HepG2 (cell line): ENCODE data around the gene HK2. TPM values are rescaled to one million over a fixed set of nuclear protein-coding genes. Genes with fewer than 3 reads are reported as not detected.
A peak's percentile ranks its signal among the peaks of the same experiment; 100 is the strongest.

ENCODE experiments used
- FOXA3 ChIP-seq: IDR thresholded peaks from 2 replicates; pipeline ENCODE4 v1.6.1; 2016; ENCODE audit warnings: missing genetic modification reagents, missing compliant biosample characterization
- ISX ChIP-seq: sonication (generic); formaldehyde crosslinking; conservative IDR thresholded peaks from 2 replicates; pipeline ENCODE4 v1.5.0; 2020; ENCODE audit warnings: missing genetic modification reagents
- POGZ ChIP-seq: sonication (generic); formaldehyde crosslinking; IDR thresholded peaks from 2 replicates; pipeline ENCODE4 v1.4.0; 2020; ENCODE audit warnings: mild to moderate bottlenecking, missing genetic modification reagents
- SIX4 ChIP-seq: sonication (generic); formaldehyde crosslinking; IDR thresholded peaks from 2 replicates; pipeline ENCODE4 v1.4.0; 2020; ENCODE audit warnings: missing genetic modification reagents
- SSRP1 ChIP-seq: IDR thresholded peaks from 2 replicates; pipeline ENCODE4 v1.6.1; 2016; ENCODE audit warnings: control low read depth
- ZFP36L1 ChIP-seq: sonication (generic); formaldehyde crosslinking; IDR thresholded peaks from 2 replicates; pipeline ENCODE4 v1.8.0; 2022; ENCODE audit warnings: mild to moderate bottlenecking, missing genetic modification reagents, moderate library complexity
- ZNF253 ChIP-seq: sonication (generic); formaldehyde crosslinking; IDR thresholded peaks from 2 replicates; pipeline ENCODE4 v1.8.0; 2022; ENCODE audit warnings: mild to moderate bottlenecking, missing genetic modification reagents, borderline replicate concordance
- ZNF431 ChIP-seq: sonication (generic); formaldehyde crosslinking; IDR thresholded peaks from 2 replicates; pipeline ENCODE4 v1.9.0; 2022; ENCODE audit warnings: missing genetic modification reagents, low read depth, mild to moderate bottlenecking, borderline replicate concordance
- ZNF543 ChIP-seq: sonication (generic); formaldehyde crosslinking; IDR thresholded peaks from 2 replicates; pipeline ENCODE4 v1.4.0; 2020; ENCODE audit warnings: mild to moderate bottlenecking, missing genetic modification reagents
- ZNF550 ChIP-seq: sonication (generic); formaldehyde crosslinking; IDR thresholded peaks from 2 replicates; pipeline ENCODE4 v1.4.0; 2020; ENCODE audit warnings: mild to moderate bottlenecking, missing genetic modification reagents, borderline replicate concordance
- ZNF577 ChIP-seq: sonication (generic); formaldehyde crosslinking; IDR thresholded peaks from 2 replicates; pipeline ENCODE4 v1.4.0; 2020; ENCODE audit warnings: mild to moderate bottlenecking, low read depth, missing genetic modification reagents, borderline replicate concordance
- ZNF775 ChIP-seq: sonication (generic); formaldehyde crosslinking; IDR thresholded peaks from 2 replicates; pipeline ENCODE4 v1.4.0; 2020; ENCODE audit warnings: missing genetic modification reagents, mild to moderate bottlenecking, moderate library complexity, borderline replicate concordance
- polyA plus RNA-seq, 8 experiments: library from polyadenylated mRNA; depleted of rRNA in 3 of 8; stranded (reverse) in 7 of 8; unstranded in 1 of 8; fragments of >200 nt; fragmentation: Illumina TruSeq in 4 of 8; extraction: Trizol in 4 of 8; gene quantifications; 2 replicates each; pipeline versions ENCODE4 v1.2.1 to v1.2.3, GENCODE V29; 2011 to 2016; ENCODE audit warnings: low read depth in 4 of 8, missing spikeins in 1 of 8, mixed read lengths in 1 of 8; ENCODE audit not compliant: insufficient read depth in 1 of 8
- total RNA-seq, 5 experiments: library from RNA; depleted of rRNA; stranded (reverse); fragments of >200 nt; fragmentation: Illumina TruSeq; extraction: Trizol; gene quantifications; 2 replicates each; pipeline ENCODE4 v1.2.3, GENCODE V29; 2016; ENCODE audit warnings: low read depth in 1 of 5
- TF ChIP-seq, protein P1 (sequence below): sonication (generic); formaldehyde crosslinking; IDR thresholded peaks from 2 replicates; pipeline ENCODE4 v1.8.1; 2023; ENCODE audit warnings: mild to moderate bottlenecking, missing genetic modification reagents, borderline replicate concordance
- TF ChIP-seq, protein P2 (sequence below): sonication (generic); formaldehyde crosslinking; IDR thresholded peaks from 2 replicates; pipeline ENCODE4 v1.4.0; 2020; ENCODE audit warnings: missing genetic modification reagents
- TF ChIP-seq, protein P3 (sequence below): sonication (generic); formaldehyde crosslinking; conservative IDR thresholded peaks from 2 replicates; pipeline ENCODE4 v1.8.1; 2023; ENCODE audit warnings: missing genetic modification reagents
- TF ChIP-seq, protein P4 (sequence below): IDR thresholded peaks from 2 replicates; pipeline ENCODE4 v1.6.1; 2012; ENCODE audit warnings: low read length, improper control_type of control experiment
- TF ChIP-seq, protein P5 (sequence below): sonication (generic); formaldehyde crosslinking; IDR thresholded peaks from 2 replicates; pipeline ENCODE4 v1.8.0; 2022; ENCODE audit warnings: mild to moderate bottlenecking, missing genetic modification reagents, moderate library complexity
- TF ChIP-seq, protein P6 (sequence below): sonication (generic); formaldehyde crosslinking; IDR thresholded peaks from 2 replicates; pipeline ENCODE4 v1.5.1; 2020; ENCODE audit warnings: missing genetic modification reagents, mild to moderate bottlenecking, borderline replicate concordance

Gene HK2
- total and polyA plus RNA-seq, 2 of the 13 experiments (the other 11 are each of a cell fraction or from before 2014, with no cell fraction given): 13.2 to 101 TPM

DNA sequence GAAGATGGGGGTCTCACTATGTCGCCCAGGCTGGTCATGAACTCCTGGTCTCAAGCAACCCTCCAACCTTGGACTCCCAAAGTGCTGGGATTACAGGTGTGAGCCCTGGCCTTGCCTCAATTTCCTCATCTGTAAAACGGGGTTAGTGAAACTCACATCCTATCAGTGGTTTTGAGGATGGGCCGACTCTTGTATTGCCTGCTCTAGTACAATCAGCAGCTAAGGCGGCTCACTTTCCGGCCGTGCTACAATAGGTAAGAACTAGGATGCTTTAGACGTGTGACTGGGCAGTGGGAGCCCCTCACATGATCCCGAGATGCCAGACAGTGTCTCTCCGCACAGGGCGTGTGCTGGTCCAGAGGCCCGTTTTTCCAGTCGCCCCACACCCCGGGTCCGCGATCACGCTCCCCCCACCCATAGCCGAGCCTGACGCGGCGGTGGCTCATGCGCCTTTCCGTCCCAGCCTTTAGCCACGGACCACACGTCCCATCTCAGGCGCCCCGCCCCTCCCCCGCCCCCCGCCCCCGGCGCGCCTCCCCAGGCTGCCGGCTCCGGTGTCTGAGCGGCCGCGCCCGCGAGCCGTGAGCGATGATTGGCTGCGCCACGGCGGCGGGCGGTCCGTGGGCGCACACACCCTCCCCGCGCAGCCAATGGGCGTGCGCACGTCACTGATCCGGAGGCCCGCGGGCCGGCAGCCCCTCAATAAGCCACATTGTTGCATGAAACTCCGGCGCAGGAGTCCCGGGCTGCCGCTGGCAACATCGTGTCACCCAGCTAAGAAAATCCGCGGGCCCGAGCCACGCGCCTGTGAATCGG, at the start of gene HK2 (continued):
- TF ChIP-seq ZNF543 (CRISPR knock-in tag) (peak; percentile 54; the same call in 1 of the 2 replicates), ZNF775 (CRISPR knock-in tag) (0 out of 2 replicates have a peak, but pooled peaks have one; percentile 64), POGZ (CRISPR knock-in tag) (peak; percentile 30), ZNF431 (CRISPR knock-in tag) (peak; percentile 41; the same call in 1 of the 2 replicates), FOXA3 (CRISPR knock-in tag) (peak; percentile 25; the same call in 1 of the 2 replicates), SSRP1 (CRISPR knock-in tag) (no peak), ZNF550 (CRISPR knock-in tag) (no peak), ISX (CRISPR knock-in tag) (peak; percentile 87; the same call in 1 of the 2 replicates), ZNF253 (no peak), ZFP36L1 (CRISPR knock-in tag) (no peak), ZNF577 (CRISPR knock-in tag) (no peak), SIX4 (CRISPR knock-in tag) (peak; percentile 66; the same call in 1 of the 2 replicates)
- TF ChIP-seq, protein P1, sequence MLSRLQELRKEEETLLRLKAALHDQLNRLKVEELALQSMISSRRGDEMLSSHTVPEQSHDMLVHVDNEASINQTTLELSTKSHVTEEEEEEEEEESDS: no peak
- TF ChIP-seq, protein P2, sequence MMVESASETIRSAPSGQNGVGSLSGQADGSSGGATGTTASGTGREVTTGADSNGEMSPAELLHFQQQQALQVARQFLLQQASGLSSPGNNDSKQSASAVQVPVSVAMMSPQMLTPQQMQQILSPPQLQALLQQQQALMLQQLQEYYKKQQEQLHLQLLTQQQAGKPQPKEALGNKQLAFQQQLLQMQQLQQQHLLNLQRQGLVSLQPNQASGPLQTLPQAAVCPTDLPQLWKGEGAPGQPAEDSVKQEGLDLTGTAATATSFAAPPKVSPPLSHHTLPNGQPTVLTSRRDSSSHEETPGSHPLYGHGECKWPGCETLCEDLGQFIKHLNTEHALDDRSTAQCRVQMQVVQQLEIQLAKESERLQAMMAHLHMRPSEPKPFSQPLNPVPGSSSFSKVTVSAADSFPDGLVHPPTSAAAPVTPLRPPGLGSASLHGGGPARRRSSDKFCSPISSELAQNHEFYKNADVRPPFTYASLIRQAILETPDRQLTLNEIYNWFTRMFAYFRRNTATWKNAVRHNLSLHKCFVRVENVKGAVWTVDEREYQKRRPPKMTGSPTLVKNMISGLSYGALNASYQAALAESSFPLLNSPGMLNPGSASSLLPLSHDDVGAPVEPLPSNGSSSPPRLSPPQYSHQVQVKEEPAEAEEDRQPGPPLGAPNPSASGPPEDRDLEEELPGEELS (CRISPR knock-in tag): peak; percentile 65
- TF ChIP-seq, protein P3, sequence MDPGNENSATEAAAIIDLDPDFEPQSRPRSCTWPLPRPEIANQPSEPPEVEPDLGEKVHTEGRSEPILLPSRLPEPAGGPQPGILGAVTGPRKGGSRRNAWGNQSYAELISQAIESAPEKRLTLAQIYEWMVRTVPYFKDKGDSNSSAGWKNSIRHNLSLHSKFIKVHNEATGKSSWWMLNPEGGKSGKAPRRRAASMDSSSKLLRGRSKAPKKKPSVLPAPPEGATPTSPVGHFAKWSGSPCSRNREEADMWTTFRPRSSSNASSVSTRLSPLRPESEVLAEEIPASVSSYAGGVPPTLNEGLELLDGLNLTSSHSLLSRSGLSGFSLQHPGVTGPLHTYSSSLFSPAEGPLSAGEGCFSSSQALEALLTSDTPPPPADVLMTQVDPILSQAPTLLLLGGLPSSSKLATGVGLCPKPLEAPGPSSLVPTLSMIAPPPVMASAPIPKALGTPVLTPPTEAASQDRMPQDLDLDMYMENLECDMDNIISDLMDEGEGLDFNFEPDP (CRISPR knock-in tag): peak; percentile 94; the same call in 1 of the 2 replicates
- TF ChIP-seq, protein P4, sequence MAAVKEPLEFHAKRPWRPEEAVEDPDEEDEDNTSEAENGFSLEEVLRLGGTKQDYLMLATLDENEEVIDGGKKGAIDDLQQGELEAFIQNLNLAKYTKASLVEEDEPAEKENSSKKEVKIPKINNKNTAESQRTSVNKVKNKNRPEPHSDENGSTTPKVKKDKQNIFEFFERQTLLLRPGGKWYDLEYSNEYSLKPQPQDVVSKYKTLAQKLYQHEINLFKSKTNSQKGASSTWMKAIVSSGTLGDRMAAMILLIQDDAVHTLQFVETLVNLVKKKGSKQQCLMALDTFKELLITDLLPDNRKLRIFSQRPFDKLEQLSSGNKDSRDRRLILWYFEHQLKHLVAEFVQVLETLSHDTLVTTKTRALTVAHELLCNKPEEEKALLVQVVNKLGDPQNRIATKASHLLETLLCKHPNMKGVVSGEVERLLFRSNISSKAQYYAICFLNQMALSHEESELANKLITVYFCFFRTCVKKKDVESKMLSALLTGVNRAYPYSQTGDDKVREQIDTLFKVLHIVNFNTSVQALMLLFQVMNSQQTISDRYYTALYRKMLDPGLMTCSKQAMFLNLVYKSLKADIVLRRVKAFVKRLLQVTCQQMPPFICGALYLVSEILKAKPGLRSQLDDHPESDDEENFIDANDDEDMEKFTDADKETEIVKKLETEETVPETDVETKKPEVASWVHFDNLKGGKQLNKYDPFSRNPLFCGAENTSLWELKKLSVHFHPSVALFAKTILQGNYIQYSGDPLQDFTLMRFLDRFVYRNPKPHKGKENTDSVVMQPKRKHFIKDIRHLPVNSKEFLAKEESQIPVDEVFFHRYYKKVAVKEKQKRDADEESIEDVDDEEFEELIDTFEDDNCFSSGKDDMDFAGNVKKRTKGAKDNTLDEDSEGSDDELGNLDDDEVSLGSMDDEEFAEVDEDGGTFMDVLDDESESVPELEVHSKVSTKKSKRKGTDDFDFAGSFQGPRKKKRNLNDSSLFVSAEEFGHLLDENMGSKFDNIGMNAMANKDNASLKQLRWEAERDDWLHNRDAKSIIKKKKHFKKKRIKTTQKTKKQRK: no peak
- TF ChIP-seq, protein P5, sequence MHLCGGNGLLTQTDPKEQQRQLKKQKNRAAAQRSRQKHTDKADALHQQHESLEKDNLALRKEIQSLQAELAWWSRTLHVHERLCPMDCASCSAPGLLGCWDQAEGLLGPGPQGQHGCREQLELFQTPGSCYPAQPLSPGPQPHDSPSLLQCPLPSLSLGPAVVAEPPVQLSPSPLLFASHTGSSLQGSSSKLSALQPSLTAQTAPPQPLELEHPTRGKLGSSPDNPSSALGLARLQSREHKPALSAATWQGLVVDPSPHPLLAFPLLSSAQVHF (CRISPR knock-in tag): peak; percentile 11; the same call in 1 of the 2 replicates
- TF ChIP-seq, protein P6, sequence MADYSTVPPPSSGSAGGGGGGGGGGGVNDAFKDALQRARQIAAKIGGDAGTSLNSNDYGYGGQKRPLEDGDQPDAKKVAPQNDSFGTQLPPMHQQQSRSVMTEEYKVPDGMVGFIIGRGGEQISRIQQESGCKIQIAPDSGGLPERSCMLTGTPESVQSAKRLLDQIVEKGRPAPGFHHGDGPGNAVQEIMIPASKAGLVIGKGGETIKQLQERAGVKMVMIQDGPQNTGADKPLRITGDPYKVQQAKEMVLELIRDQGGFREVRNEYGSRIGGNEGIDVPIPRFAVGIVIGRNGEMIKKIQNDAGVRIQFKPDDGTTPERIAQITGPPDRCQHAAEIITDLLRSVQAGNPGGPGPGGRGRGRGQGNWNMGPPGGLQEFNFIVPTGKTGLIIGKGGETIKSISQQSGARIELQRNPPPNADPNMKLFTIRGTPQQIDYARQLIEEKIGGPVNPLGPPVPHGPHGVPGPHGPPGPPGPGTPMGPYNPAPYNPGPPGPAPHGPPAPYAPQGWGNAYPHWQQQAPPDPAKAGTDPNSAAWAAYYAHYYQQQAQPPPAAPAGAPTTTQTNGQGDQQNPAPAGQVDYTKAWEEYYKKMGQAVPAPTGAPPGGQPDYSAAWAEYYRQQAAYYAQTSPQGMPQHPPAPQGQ (CRISPR knock-in tag): no peak
